PC-3 (cell line): Measurements from ENCODE around the gene TMEM181. TPM values are rescaled to one million over a fixed set of nuclear protein-coding genes. Genes with fewer than 3 reads are reported as not detected.

Source experiments
- ATAC-seq: fragments of 200-7000 bp; cut with Tn5 transposase; 2 replicates; pipeline ENCODE4 v1.9.1; 2020; ENCODE audit warnings: mild to moderate bottlenecking, moderate library complexity
- BruUV-seq: library from RNA; stranded (reverse); fragments of 400-500 nt; replicated peaks from 2 replicates; lab custom pipeline; 2021; lab: Mats Ljungman, UMichigan
- CTCF ChIA-PET: fragments of 300-600 bp; sonication (Branson Sonifier 250); formaldehyde crosslinking; loops from one replicate; lab custom pipeline; 2022; ENCODE audit warnings: antibody characterized with exemption; lab: Charles Lee
- POLR2A ChIA-PET: fragments of 300-600 bp; sonication (Branson Sonifier 250); formaldehyde crosslinking; loops from one replicate; lab custom pipeline; 2022; ENCODE audit warnings: antibody characterized with exemption; ENCODE audit not compliant: unreplicated experiment; lab: Charles Lee
- DNase-seq: peaks from one replicate; pipeline ENCODE4 v3.0.0-alpha.2; 2015
- H2AFZ ChIP-seq: fragments of 300-600 bp; sonication (generic); 2 replicates; pipeline ENCODE4 v1.6.0; 2016; ENCODE audit warnings: antibody characterized with exemption, low read length
- H3F3A ChIP-seq: fragments of 300-600 bp; sonication (generic); one replicate; pipeline ENCODE4 v1.6.0; 2017; ENCODE audit warnings: antibody characterized with exemption, low read length, control low read depth, mild to moderate bottlenecking; ENCODE audit not compliant: unreplicated experiment
- H3K27ac ChIP-seq: fragments of 300-600 bp; sonication (generic); 2 replicates; pipeline ENCODE4 v1.5.1; 2016; ENCODE audit warnings: mild to moderate bottlenecking, low read length
- H3K27me3 ChIP-seq: fragments of 300-600 bp; sonication (generic); 2 replicates; pipeline ENCODE4 v1.6.1; 2016; ENCODE audit warnings: low read length, mixed read lengths
- H3K36me3 ChIP-seq: fragments of 300-600 bp; sonication (generic); 2 replicates; pipeline ENCODE4 v1.6.1; 2016; ENCODE audit warnings: low read depth, mixed run types, low read length, mixed read lengths
- H3K4me1 ChIP-seq: fragments of 300-600 bp; sonication (generic); 2 replicates; pipeline ENCODE4 v1.5.1; 2016; ENCODE audit warnings: low read length; ENCODE audit not compliant: insufficient read depth
- H3K4me2 ChIP-seq: fragments of 300-600 bp; sonication (generic); 2 replicates; pipeline ENCODE4 v1.6.0; 2016; ENCODE audit warnings: low read length
- H3K4me3 ChIP-seq: fragments of 300-600 bp; sonication (generic); 2 replicates; pipeline ENCODE4 v1.5.1; 2016; ENCODE audit warnings: mild to moderate bottlenecking, low read length, mixed read lengths
- H3K79me2 ChIP-seq: fragments of 300-600 bp; sonication (generic); 2 replicates; pipeline ENCODE4 v1.6.1; 2017; ENCODE audit warnings: low read length, mixed read lengths
- H3K9ac ChIP-seq: fragments of 300-600 bp; sonication (generic); 2 replicates; pipeline ENCODE4 v1.6.0; 2016; ENCODE audit warnings: mild to moderate bottlenecking, low read length
- H3K9me2 ChIP-seq: fragments of 300-600 bp; sonication (generic); replicated peaks from 2 replicates; pipeline ENCODE4 v1.6.1; 2016; ENCODE audit warnings: mixed run types, low read length, mixed read lengths
- H3K9me3 ChIP-seq: fragments of 300-600 bp; sonication (generic); 2 replicates; pipeline ENCODE4 v1.6.1; 2016; ENCODE audit warnings: low read length, mixed read lengths
- H4K20me1 ChIP-seq: fragments of 300-600 bp; sonication (generic); 2 replicates; pipeline ENCODE4 v1.6.1; 2016; ENCODE audit warnings: low read length, mixed read lengths
- CTCF ChIP-seq: fragments of 300-600 bp; sonication (generic); conservative IDR thresholded peaks from 2 replicates; pipeline ENCODE4 v1.5.1; 2017; ENCODE audit warnings: antibody characterized with exemption, low read depth, mild to moderate bottlenecking, low read length
- EZH2 ChIP-seq: fragments of 300-600 bp; sonication (generic); IDR thresholded peaks from one replicate; pipeline ENCODE4 v1.6.1; 2017; ENCODE audit warnings: antibody characterized with exemption, mild to moderate bottlenecking, low read length; ENCODE audit not compliant: unreplicated experiment
- EZH2phosphoT487 ChIP-seq: fragments of 300-600 bp; sonication (generic); IDR thresholded peaks from 2 replicates; pipeline ENCODE4 v1.6.1; 2018; ENCODE audit warnings: mild to moderate bottlenecking, antibody characterized with exemption, low read length, borderline replicate concordance
- intact Hi-C: fragments of 100-400 bp; cut with micrococcal nuclease; formaldehyde crosslinking; loops from 2 replicates; pipeline ENCODE4 v1.9.0; 2023
- total RNA-seq: library from RNA; depleted of rRNA; stranded (reverse); fragments of >200 nt; gene quantifications from 2 replicates; pipeline ENCODE4 v1.2.3, GENCODE V29; 2014

The TMEM181 gene
- total RNA-seq, 1 experiment from 2014 or later, result 13.7 TPM

- ChIA-PET POLR2A (no interaction called here), CTCF (no interaction called here)
- DNase-seq (no peak), ATAC-seq (no peak)
- no peak overlapping the region for H3K4me2 ChIP-seq
- H3K27ac ChIP-seq, result no peak overlapping the region
- H3K4me1 ChIP-seq, result peaks cover 15% of the 10 kb centered on the region
- no peaks in the 10 kb centered on the region for H4K20me1 ChIP-seq
- intact Hi-C loops, result no loop called here
- no peak overlapping the region for H3K4me3 ChIP-seq
- H3K9ac ChIP-seq, result no peak overlapping the region
- TF ChIP-seq EZH2phosphoT487 (no peak), CTCF (no peak), EZH2 (no peak)
- H3K36me3 ChIP-seq, result no peaks in the 10 kb centered on the region
- no TSS peak for BruUV-seq
- H3K79me2 ChIP-seq, result no peaks in the 10 kb centered on the region
- H3F3A ChIP-seq, result no peaks in the 10 kb centered on the region
- no peaks in the 10 kb centered on the region for H3K9me2 ChIP-seq
- no peak overlapping the region for H2AFZ ChIP-seq
- no peaks in the 10 kb centered on the region for H3K27me3 ChIP-seq
- no peaks in the 10 kb centered on the region for H3K9me3 ChIP-seq
These were observed 106.9 kb downstream of the TMEM181 start for GRCh38 chr6:158666628-158667359.

GRCh38 chr6:158667360-158667981, 107.6 kb downstream of the TMEM181 start:
- H3K4me1 ChIP-seq, result peaks cover 11% of the 10 kb centered on the region
- H3K27ac ChIP-seq, result no peak overlapping the region

More at GRCh38 chr6:158667360-158667981, 107.6 kb downstream of the TMEM181 start:
- ChIA-PET POLR2A (interaction anchor here (0.5 kb wide), 1 partner anchor 156 kb away, joined by 4 read pairs; no protein-coding TSS in a partner anchor), CTCF (no interaction called here)
- TF ChIP-seq CTCF (no peak), EZH2 (no peak), EZH2phosphoT487 (no peak)
- no peak overlapping the region for H3K4me2 ChIP-seq
- DNase-seq, result no peak
- H4K20me1 ChIP-seq, result no peaks in the 10 kb centered on the region
- no peaks in the 10 kb centered on the region for H3K27me3 ChIP-seq
- intact Hi-C loops, result no loop called here
- H3K36me3 ChIP-seq, result no peaks in the 10 kb centered on the region
- no peak for ATAC-seq
- no peaks in the 10 kb centered on the region for H3F3A ChIP-seq
- H3K9ac ChIP-seq, result no peak overlapping the region
- no peaks in the 10 kb centered on the region for H3K79me2 ChIP-seq
- H2AFZ ChIP-seq, result no peak overlapping the region
- no peaks in the 10 kb centered on the region for H3K9me2 ChIP-seq
- H3K4me3 ChIP-seq, result no peak overlapping the region
- no TSS peak for BruUV-seq
- H3K9me3 ChIP-seq, result no peaks in the 10 kb centered on the region
